ACHN (cell line): ENCODE data around the gene KIF18B.
A peak's percentile ranks its signal among the peaks of the same experiment; 100 is the strongest.

Source experiments
- DNase-seq: peaks from one replicate; pipeline ENCODE4 v3.0.0-alpha.2; 2015
- in situ Hi-C: cut with HindIII; loops from 2 replicates; pipeline ENCODE4 v1.10.0; 2017; ENCODE audit warnings: low sequenced_read_pairs, low pct_ligation_motif_present, low pct_unique_long_range_greater_than_20kb

Gene KIF18B

GRCh38 chr17:44925731-44926697, 21.6 kb downstream of the KIF18B start:
- in situ Hi-C loops = no loop called here
- DNase-seq = no peak

GRCh38 chr17:44924107-44924544, 23.4 kb downstream of the KIF18B start:
- in situ Hi-C loops = no loop called here

DNA sequence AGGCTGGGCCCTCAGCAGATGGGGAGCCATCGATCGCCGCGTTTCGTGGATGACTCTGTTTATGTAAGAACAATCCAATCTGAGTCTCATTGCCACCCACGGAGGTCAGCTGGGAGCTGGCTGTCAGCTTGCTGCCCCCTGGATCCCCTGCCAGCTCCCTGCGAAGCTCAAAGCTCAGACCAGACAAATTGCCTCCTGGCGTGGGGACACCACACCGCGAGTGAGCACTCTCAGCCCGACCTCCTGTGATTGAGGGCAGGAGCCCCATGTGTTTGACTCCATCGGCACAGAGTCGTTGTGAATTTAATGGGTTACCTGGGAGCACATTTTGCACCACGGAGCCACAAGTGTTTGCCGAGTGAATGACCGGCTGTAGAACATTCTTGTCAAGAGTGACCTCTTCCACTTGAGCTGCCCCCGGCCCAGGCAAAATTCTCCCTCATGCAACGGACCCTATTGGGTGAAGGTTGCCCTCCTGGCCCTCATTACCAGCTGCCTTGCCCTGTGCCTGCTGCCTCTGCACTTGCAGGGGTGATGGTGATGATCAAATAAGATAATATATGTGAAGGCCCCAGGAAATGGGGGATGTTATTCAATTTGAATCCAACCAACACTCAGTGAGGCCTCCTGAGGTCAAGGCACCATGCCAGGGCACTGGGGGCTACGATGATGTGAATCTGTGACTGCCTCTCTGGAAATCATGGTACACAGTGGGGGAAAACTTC, 24.7 kb downstream of the KIF18B start:
- DNase-seq = no peak
- in situ Hi-C loops = no loop called here

More at GRCh38 chr17:44924107-44924544, 23.4 kb downstream of the KIF18B start:
- no peak for DNase-seq

- no peak for DNase-seq
- in situ Hi-C loops = no loop called here
Measured at GRCh38 chr17:44922136-44922535, 25.4 kb downstream of the KIF18B start.

DNA sequence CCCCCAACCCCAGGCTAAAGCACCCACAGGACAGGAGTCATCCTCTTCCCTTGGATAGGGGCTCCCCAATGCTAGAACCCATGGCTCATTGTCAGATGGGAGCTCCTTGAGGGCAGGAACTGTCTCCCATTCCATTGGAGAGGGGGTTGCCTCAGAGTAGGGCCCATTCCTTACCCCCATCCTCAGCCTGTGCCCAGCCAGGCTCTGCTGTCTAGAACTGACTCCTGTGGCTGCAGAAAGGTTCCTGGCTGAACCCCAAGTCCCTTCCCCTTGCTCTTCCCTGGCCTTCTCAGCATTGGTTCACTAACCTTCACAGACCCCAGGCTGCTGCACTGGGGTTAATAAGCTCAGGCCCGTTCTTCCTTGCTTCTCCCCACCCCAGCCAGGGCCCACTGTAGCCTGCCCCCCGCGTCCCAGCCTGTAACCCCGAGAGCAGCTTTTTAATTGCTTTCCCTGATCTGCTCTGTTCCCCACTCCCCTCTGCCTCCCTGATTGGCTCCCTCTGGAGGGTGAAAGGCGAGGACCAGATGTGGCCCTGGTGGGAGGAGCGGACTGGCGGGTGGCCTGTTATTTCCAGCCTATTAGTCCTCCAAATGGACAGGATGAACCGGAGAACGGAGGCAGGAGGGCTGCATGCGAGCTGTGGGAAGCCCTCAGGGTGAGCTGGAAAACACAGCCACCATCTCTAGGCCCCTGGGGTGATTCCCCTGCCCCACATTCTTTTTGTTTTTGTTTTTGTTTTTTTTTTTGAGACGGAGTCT, 26.3 kb downstream of the KIF18B start:
- no peak for DNase-seq
- in situ Hi-C loops = no loop called here

GRCh38 chr17:44920565-44920940, 27.0 kb downstream of the KIF18B start:
- in situ Hi-C loops = no loop called here
- DNase-seq = no peak

GRCh38 chr17:44919885-44920564, 27.5 kb downstream of the KIF18B start:
- DNase-seq = peak; percentile 82

GRCh38 chr17:44919411-44919810, 28.2 kb downstream of the KIF18B start:
- no peak for DNase-seq
- in situ Hi-C loops = no loop called here

More at GRCh38 chr17:44919885-44920564, 27.5 kb downstream of the KIF18B start:
- in situ Hi-C loops = no loop called here

- in situ Hi-C loops = no loop called here
- DNase-seq = no peak
Measured at GRCh38 chr17:44918006-44918405, 29.6 kb downstream of the KIF18B start.

- no peak for DNase-seq
- in situ Hi-C loops = no loop called here
Measured at GRCh38 chr17:44917456-44917855, 30.1 kb downstream of the KIF18B start.

DNA sequence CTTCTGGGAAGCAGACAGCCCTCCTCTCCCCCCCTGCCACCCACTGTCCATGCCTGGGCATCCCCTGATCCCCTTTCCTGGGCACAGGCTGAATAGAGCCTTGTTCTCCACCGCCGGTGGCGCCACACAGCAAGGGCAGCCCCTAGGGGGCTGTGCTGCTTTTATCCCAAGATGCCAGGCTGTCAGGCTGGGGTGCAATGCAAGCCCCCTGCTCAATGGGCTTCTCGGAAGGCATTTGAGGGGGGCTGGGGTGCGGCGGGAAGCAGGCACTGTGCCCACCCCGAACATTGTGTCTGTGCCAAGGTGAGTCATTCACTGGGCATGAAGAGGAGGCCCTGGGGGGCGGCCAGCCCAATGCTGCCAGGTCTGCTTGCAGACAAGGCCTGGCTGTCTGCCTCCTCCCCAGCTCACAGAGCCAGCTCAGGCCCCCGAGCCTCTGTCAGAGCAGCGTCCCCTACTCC, 30.8 kb downstream of the KIF18B start:
- in situ Hi-C loops = no loop called here
- peak; percentile 80 for DNase-seq

GRCh38 chr17:44915862-44916780, 31.5 kb downstream of the KIF18B start:
- no peak for DNase-seq
- in situ Hi-C loops = no loop called here

DNA sequence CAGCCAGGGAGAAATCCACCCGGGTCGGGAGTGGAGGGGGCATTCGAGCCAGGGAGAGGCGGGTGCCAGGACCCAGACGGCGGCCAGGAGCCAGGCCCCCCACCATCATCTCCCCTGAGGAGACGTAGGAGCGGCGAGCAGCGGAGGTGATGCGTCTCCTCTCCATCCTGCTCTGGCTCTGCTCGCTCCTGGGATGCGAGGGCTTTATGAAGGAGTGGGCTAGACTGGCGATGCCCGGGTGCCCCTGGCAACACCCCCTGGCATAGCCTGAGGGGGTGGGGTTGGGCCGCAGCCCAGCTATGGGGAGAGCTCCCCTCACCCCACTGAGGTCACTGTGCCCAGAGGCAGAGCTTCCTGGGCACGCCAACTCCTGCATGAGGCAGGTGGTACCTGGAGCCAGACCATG, 32.2 kb downstream of the KIF18B start, which contains the start of gene GFAP:
GFAP (minus strand) TSS at position 180 of the 406 bp plus-strand sequence; CDS start at position 166, 14 bp downstream.
- DNase-seq = no peak
- in situ Hi-C loops = no loop called here

DNA sequence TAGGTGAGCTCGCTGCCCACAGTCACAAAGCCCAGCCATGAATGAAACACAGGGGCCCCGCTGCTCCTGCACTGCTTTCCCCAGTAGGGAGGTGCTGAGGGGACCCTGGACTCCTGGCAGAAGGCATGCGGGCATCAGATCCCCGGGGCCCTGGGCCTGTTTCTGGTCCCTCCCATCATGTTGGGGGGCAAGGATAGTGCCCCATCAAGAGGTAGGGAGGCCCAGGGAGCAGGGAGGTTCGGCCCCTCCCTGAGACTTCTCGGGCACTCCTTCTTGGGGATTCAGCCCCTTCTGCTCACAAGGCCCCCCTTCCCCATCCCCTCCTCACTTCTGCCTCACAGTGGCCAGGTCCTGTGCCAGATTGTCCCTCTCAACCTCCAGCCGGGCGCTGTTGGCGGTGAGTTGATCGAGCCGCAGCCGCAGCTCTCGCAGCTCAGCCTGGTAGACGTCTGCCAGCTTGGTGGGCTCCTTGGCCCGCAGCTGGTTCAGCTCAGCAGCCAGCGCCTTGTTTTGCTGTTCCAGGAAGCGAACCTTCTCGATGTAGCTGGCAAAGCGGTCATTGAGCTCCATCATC, 32.8 kb downstream of the KIF18B start:
- in situ Hi-C loops = no loop called here
- DNase-seq = no peak

GRCh38 chr17:44914148-44914547, 33.4 kb downstream of the KIF18B start:
- DNase-seq = no peak
- in situ Hi-C loops = no loop called here

- in situ Hi-C loops = no loop called here
- no peak for DNase-seq
Measured at GRCh38 chr17:44913676-44914075, 33.9 kb downstream of the KIF18B start.
